Tibial nerve (tissue), 4 donors: Measurements from ENCODE around the gene GSG1L. TPM values are rescaled to one million over a fixed set of nuclear protein-coding genes. Genes with fewer than 3 reads are reported as not detected.

Experiments used
- DNase-seq, 2 donors: peaks; one replicate each; pipeline ENCODE4 v3.0.0-alpha.2; 2019; ENCODE audit warnings: low spot score in 2 of 2
- H3K27ac ChIP-seq, 4 donors: fragments of 200-600 bp; sonication (generic) in 3 of 4; one replicate each; pipeline ENCODE4 v1.5.1; 2017 to 2019; ENCODE audit warnings: mild to moderate bottlenecking in 1 of 4
- H3K27me3 ChIP-seq, 2 donors: fragments of 200-600 bp; sonication (generic) in 1 of 2; one replicate each; pipeline versions ENCODE4 v1.5.1 to v1.6.0; 2017 to 2019
- H3K36me3 ChIP-seq, 3 donors: fragments of 200-600 bp; sonication (generic); one replicate each; pipeline ENCODE4 v1.5.1; 2018 to 2019
- H3K4me1 ChIP-seq, 4 donors: fragments of 200-600 bp; sonication (generic) in 3 of 4; one replicate each; pipeline ENCODE4 v1.5.1; 2017 to 2019
- H3K4me3 ChIP-seq, 4 donors: fragments of 200-600 bp; sonication (generic) in 3 of 4; one replicate each; pipeline ENCODE4 v1.5.1; 2017 to 2019; ENCODE audit warnings: mild to moderate bottlenecking in 1 of 4, moderate library complexity in 1 of 4
- H3K9me3 ChIP-seq, 4 donors: fragments of 200-600 bp; sonication (generic) in 3 of 4; one replicate each; pipeline ENCODE4 v1.5.1; 2017 to 2019
- EP300 ChIP-seq, 2 donors: sonication (generic); formaldehyde crosslinking; IDR thresholded peaks; one replicate each; pipeline ENCODE4 v1.6.1; 2017; ENCODE audit warnings: antibody characterized with exemption in 2 of 2, mild to moderate bottlenecking in 1 of 2
- POLR2A ChIP-seq, 2 donors: fragments of 450-650 bp; IDR thresholded peaks; one replicate each; pipeline ENCODE4 v1.6.1; 2017; ENCODE audit warnings: antibody characterized with exemption in 2 of 2, mild to moderate bottlenecking in 2 of 2, moderate library complexity in 2 of 2
- WGBS, 2 donors: methylation state at CpG; one replicate each; pipeline ENCODE4 v1.1.5; 2018; 5-methylcytosine and 5-hydroxymethylcytosine counted together
- total RNA-seq, 4 donors: library from RNA; depleted of rRNA; stranded (reverse); fragments of >200 nt; gene quantifications; one replicate each; pipeline ENCODE4 v1.1.0, GENCODE V29; 2016
- TF ChIP-seq, protein P1 (sequence below), 5 experiments: fragments of 200-600 bp in 3 of 5; fragments of 450-650 bp in 2 of 5; sonication (generic) in 3 of 5; IDR thresholded peaks; one replicate each; pipeline ENCODE4 v1.5.1; 2016 to 2019; ENCODE audit warnings: antibody characterized with exemption in 5 of 5, mild to moderate bottlenecking in 3 of 5, moderate library complexity in 2 of 5

The GSG1L gene
- not detected for total RNA-seq

DNA sequence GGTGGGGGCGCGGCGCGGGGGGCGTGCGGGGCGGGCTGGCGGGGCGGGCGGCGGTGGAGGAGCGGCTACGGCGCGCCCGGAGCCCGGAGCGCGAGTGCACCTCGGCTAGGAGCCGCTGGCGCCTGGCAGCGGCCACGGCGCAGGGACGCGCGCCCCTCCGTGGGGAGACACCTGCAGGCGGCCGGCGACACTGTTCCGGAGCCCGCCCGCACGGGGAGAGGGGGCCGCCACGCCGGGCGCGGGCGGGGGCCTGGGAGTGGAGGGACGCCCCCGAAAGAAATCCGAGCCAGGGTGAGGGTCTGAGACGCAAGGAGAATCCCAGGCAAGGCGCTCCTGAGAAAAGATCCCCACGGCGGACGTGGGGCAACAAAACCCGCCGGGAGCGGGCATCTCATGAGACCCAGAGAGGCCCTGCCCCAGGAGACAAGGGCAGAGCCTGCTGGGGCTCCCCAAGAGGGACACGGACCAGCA is at the start of gene GSG1L:
GSG1L (minus strand) TSS at position 124 of the 471 bp plus-strand sequence. CDS start 290 bp downstream, outside the sequence.
- H3K4me3 ChIP-seq, result peak within 1 kb of the TSS in 1 of 4 donors; percentile 40
- WGBS, 2 donors, result 3 to 5% methylated on average over 8 to 29 of the region's 54 CpGs
- no peak within 1 kb of the TSS for H3K27ac ChIP-seq
- no peaks in the 10 kb centered on the region for H3K9me3 ChIP-seq
- TF ChIP-seq EP300 (IDR thresholded peaks at IDR 0.05) (no peak), POLR2A (IDR thresholded peaks at IDR 0.05) (no peak)
- TF ChIP-seq, protein P1, sequence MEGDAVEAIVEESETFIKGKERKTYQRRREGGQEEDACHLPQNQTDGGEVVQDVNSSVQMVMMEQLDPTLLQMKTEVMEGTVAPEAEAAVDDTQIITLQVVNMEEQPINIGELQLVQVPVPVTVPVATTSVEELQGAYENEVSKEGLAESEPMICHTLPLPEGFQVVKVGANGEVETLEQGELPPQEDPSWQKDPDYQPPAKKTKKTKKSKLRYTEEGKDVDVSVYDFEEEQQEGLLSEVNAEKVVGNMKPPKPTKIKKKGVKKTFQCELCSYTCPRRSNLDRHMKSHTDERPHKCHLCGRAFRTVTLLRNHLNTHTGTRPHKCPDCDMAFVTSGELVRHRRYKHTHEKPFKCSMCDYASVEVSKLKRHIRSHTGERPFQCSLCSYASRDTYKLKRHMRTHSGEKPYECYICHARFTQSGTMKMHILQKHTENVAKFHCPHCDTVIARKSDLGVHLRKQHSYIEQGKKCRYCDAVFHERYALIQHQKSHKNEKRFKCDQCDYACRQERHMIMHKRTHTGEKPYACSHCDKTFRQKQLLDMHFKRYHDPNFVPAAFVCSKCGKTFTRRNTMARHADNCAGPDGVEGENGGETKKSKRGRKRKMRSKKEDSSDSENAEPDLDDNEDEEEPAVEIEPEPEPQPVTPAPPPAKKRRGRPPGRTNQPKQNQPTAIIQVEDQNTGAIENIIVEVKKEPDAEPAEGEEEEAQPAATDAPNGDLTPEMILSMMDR (IDR thresholded peaks at IDR 0.05), result no peak
- H3K4me1 ChIP-seq, result peaks cover 0 to 35% (median 4%) of the 10 kb centered on the region in 4 donors
- no peaks in the 10 kb centered on the region for H3K36me3 ChIP-seq
- peaks cover 0 to 52% of the 10 kb centered on the region in 2 donors for H3K27me3 ChIP-seq
- no peak for DNase-seq

DNA sequence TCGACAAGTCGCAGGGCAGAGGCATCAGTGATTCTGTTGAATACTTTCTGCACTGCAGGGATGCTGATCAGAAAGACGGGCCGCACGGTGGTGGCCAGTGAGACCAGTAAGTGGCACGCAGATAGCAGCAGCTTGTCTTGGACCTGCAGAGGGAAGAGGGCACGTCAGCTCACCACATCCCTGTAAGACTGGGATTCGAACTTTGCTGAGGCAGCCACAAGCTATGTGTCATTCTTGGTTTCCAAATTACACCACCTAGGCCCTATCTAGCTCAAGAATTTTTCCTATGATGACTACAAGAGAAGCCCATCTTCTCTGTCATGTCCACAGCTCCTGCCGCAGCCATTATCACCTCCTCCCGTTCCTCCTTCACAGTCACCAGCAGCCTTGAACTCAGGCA is 49.4 kb upstream of the GSG1L start:
- no peak for TF ChIP-seq EP300 (IDR thresholded peaks at IDR 0.05)
- TF ChIP-seq, protein P1 (IDR thresholded peaks at IDR 0.05), result no peak
- TF ChIP-seq POLR2A (IDR thresholded peaks at IDR 0.05), result no peak
- no peaks in the 10 kb centered on the region for H3K27me3 ChIP-seq
- no peak overlapping the region for H3K27ac ChIP-seq
- 93 to 95% methylated on average over 9 to 10 of the region's 10 CpGs for WGBS, 2 donors
- no peak overlapping the region for H3K4me3 ChIP-seq
- no peak for DNase-seq
- H3K4me1 ChIP-seq, result peaks cover 0 to 13% (median 0%) of the 10 kb centered on the region in 4 donors
- no peaks in the 10 kb centered on the region for H3K9me3 ChIP-seq
- H3K36me3 ChIP-seq, result peaks cover 2 to 88% (median 11%) of the 10 kb centered on the region in 3 donors

DNA sequence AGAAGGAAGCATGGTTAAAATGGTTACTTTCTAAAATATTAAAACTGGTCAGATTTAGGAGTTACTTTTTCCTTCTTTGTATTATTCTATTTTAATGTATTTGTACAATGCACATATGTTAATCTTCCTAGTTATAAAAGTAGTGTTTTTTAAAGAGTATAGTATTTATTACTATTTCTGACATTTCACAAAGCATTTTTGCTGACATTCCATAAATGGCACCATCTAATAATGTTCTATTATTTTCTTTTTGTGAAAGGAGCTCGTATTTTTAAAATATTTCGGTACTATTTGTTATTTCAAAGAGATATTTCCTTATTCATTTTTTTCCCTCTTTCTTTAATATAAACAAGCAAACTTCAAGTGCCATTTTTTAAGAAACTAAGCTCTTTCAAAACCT is 47.5 kb upstream of the GSG1L start:
- TF ChIP-seq EP300 (IDR thresholded peaks at IDR 0.05) (no peak), POLR2A (IDR thresholded peaks at IDR 0.05) (no peak)
- TF ChIP-seq, protein P1 (IDR thresholded peaks at IDR 0.05), result no peak
- WGBS, 2 donors, result 63 to 67% methylated on average over 2 of the region's 2 CpGs

DNA sequence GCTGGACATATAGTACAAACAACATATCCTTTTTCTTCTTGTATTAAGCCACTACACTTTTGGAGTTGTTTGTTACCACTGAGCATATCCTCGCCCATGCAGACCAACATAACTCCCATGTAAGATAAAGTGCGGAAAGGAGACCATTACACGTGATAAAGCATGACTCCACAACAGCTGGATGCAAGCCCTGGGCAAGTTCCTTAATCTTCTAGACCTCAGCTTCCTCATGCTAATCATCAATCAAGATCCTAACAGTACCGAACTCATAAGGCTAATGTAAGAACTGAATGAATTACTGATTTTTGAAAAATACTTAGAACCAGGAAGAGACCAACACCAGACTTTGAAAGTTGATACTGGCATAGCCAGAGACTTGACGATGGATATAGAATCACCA is 47.0 kb upstream of the GSG1L start:
- Histone ChIP-seq H3K9me3 (no peaks in the 10 kb centered on the region), H3K27me3 (no peaks in the 10 kb centered on the region), H3K27ac (no peak overlapping the region), H3K4me1 (peaks cover 0 to 13% (median 0%) of the 10 kb centered on the region in 4 donors), H3K36me3 (peaks cover 2 to 88% (median 24%) of the 10 kb centered on the region in 3 donors), H3K4me3 (no peak overlapping the region)
- 80 to 86% methylated on average over 5 of the region's 5 CpGs for WGBS, 2 donors
- DNase-seq, result peak in 1 of 2 donors; percentile 25
- TF ChIP-seq EP300 (IDR thresholded peaks at IDR 0.05), result no peak
- TF ChIP-seq POLR2A (IDR thresholded peaks at IDR 0.05), result no peak

More for the DNA sequence above, 47.5 kb upstream of the GSG1L start:
- H3K27me3 ChIP-seq, result no peaks in the 10 kb centered on the region
- peaks cover 2 to 88% (median 20%) of the 10 kb centered on the region in 3 donors for H3K36me3 ChIP-seq
- no peaks in the 10 kb centered on the region for H3K9me3 ChIP-seq
- no peak overlapping the region for H3K27ac ChIP-seq
- no peak overlapping the region for H3K4me3 ChIP-seq
- DNase-seq, result no peak
- H3K4me1 ChIP-seq, result peaks cover 0 to 13% (median 0%) of the 10 kb centered on the region in 4 donors

DNA sequence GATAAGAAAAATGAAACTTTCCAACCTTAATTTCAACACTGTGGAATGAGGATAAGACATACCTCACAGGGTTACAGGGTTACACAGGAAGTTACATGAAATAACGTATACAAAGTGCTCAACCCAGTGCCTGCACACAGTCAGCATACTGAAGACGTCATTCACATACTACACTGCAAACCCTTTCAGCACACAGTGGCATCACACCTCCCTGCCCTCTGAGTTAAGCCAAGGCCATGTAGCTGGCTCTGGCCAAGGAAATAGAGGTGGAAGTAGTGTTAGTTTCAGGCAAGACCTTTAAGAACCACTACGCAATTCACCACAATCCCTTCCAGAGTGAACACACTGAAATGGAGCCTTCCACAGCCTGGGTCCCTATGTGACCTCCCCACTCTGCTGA is 46.6 kb upstream of the GSG1L start:
- Histone ChIP-seq H3K4me3 (no peak overlapping the region), H3K4me1 (peaks cover 0 to 13% (median 0%) of the 10 kb centered on the region in 4 donors), H3K36me3 (peaks cover 2 to 88% (median 24%) of the 10 kb centered on the region in 3 donors), H3K9me3 (no peaks in the 10 kb centered on the region), H3K27ac (no peak overlapping the region), H3K27me3 (no peaks in the 10 kb centered on the region)
- TF ChIP-seq, protein P1 (IDR thresholded peaks at IDR 0.05), result no peak
- TF ChIP-seq EP300 (IDR thresholded peaks at IDR 0.05) (no peak), POLR2A (IDR thresholded peaks at IDR 0.05) (no peak)
- DNase-seq, result no peak
- 56 to 60% methylated on average over 3 of the region's 3 CpGs for WGBS, 2 donors
